ENCODE measurements around the gene TGM5. TPM values are rescaled to one million over a fixed set of nuclear protein-coding genes. Genes with fewer than 3 reads are reported as not detected.

Gene TGM5
- total and polyA plus RNA-seq, 2 experiments from 2014 or later, result not detected

DNA sequence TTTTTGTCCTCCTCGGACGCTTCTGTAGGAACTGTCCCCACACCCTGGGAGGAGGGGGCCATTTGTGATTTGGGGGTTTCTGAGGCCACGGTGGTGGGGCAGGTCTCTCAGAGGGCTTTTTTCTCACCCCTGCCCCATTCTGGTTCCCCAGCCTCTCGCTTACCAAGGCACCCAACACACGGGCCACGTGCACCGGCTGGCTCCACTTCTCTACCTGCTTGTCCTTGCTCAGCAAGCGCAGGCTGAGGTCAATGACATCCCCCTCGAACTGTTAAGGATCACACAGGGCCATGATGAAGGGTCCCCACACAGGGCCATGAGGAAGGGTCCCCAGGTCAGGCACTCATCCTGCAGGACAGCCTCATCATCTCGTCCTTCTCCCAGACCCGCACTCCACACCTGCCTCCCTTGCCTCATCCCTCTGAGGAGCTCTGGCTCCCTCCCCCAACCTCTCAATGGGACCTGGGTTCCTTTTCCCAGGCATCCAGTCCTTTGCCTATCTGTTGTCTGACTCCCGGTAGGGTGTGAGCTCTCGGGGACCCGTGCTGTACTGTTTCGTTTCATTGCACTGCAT lies 56.5 kb downstream of the TGM5 start:
- no peak for ATAC-seq
- peaks cover 14% of the 10 kb centered on the region for H3K27me3 Mint-ChIP-seq (ENCODE audit: insufficient read depth, low read depth, poor library complexity)
- no peak overlapping the region for H3K27ac Mint-ChIP-seq
- no peak for DNase-seq (ENCODE audit: low spot score)
- no peaks in the 10 kb centered on the region for H3K36me3 Mint-ChIP-seq (ENCODE audit: low read depth)
- H3K4me2 ChIP-seq, result no peak overlapping the region
- no peaks in the 10 kb centered on the region for H4K20me1 ChIP-seq (replicated peaks; ENCODE audit: insufficient read depth)
- H3K9me2 ChIP-seq (ENCODE audit: insufficient read depth), result no peaks in the 10 kb centered on the region
- no peaks in the 10 kb centered on the region for H3K9me3 Mint-ChIP-seq
- peak overlapping the region; percentile 59; the same call in 1 of the 2 replicates for H2AFZ ChIP-seq
- H3K36me3 ChIP-seq (ENCODE audit: insufficient read depth), result no peaks in the 10 kb centered on the region
- no peaks in the 10 kb centered on the region for H3F3A ChIP-seq (replicated peaks; ENCODE audit: low read depth)
- H3K27ac ChIP-seq (ENCODE audit: low read depth), result no peak overlapping the region
- H3K79me2 ChIP-seq (replicated peaks; ENCODE audit: insufficient read depth), result no peaks in the 10 kb centered on the region
- H3K27me3 ChIP-seq (ENCODE audit: insufficient read depth), result no peaks in the 10 kb centered on the region
- H3K4me3 ChIP-seq, result no peak overlapping the region
- TF ChIP-seq POLR2AphosphoS5 (IDR thresholded peaks at IDR 0.05; ENCODE audit: low read depth) (no peak), CREB1 (CRISPR knock-in tag; IDR thresholded peaks at IDR 0.05; ENCODE audit: low read depth) (no peak), ZNF331 (CRISPR knock-in tag; IDR thresholded peaks at IDR 0.05; ENCODE audit: low read depth) (no peak), EZH2 (IDR thresholded peaks at IDR 0.05; ENCODE audit: low read depth, unreplicated experiment) (no peak)
- TF ChIP-seq, protein P1, sequence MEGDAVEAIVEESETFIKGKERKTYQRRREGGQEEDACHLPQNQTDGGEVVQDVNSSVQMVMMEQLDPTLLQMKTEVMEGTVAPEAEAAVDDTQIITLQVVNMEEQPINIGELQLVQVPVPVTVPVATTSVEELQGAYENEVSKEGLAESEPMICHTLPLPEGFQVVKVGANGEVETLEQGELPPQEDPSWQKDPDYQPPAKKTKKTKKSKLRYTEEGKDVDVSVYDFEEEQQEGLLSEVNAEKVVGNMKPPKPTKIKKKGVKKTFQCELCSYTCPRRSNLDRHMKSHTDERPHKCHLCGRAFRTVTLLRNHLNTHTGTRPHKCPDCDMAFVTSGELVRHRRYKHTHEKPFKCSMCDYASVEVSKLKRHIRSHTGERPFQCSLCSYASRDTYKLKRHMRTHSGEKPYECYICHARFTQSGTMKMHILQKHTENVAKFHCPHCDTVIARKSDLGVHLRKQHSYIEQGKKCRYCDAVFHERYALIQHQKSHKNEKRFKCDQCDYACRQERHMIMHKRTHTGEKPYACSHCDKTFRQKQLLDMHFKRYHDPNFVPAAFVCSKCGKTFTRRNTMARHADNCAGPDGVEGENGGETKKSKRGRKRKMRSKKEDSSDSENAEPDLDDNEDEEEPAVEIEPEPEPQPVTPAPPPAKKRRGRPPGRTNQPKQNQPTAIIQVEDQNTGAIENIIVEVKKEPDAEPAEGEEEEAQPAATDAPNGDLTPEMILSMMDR (conservative IDR thresholded peaks at IDR 0.05; ENCODE audit: low read depth in 2 of 2), result no peak
- H3K4me3 Mint-ChIP-seq, result no peak overlapping the region
- H3K4me1 Mint-ChIP-seq, result peaks cover 12% of the 10 kb centered on the region; the same call in 2 of the 3 replicates
- H3K4me1 ChIP-seq (ENCODE audit: insufficient read depth), result no peaks in the 10 kb centered on the region

DNA sequence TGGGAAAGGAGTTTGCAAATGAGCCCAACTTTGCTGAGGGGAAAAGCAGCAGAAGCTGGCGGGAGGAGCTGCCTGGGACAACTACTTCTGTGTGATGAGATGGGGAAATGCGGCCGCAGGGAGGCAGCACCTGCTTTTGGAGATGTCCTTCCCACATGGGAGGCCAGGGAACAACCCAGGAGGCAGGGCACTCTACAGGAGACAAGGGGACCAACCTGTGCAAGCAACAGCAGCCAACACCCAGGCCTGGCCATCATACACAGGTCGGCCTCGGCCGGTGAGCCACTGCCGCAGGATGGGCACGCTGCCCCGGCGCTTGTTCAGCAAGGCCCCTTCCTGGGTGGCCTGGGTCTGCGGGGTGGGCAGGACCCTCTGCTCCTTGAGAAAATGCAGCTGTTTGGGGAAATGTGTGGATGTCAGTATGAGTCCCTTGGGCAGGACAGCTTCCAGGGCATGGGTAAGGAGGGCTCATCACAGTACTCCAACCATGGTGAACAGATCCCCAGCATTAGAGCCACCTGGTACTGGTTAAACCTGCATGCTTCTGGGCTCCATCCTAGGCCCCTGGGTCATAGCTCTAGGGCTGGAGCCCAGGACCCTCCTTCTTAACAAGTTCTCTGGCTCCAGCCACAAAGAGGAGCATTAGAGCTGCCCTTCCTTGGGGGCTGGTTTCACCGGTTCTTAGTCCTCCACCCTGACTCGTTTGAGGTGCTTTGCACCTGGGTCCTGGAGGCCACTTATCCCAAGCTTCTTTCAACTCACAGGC lies 57.5 kb downstream of the TGM5 start:
- DNase-seq (ENCODE audit: low spot score), result peak; percentile 71
- Histone ChIP-seq H4K20me1 (replicated peaks; ENCODE audit: insufficient read depth) (no peaks in the 10 kb centered on the region), H3K27me3 (ENCODE audit: insufficient read depth) (no peaks in the 10 kb centered on the region), H3K4me1 (ENCODE audit: insufficient read depth) (no peaks in the 10 kb centered on the region), H2AFZ (peak overlapping the region; percentile 95), H3K79me2 (replicated peaks; ENCODE audit: insufficient read depth) (no peaks in the 10 kb centered on the region), H3K27ac (ENCODE audit: low read depth) (no peak overlapping the region), H3F3A (replicated peaks; ENCODE audit: low read depth) (no peaks in the 10 kb centered on the region), H3K4me3 (no peak overlapping the region), H3K9me2 (ENCODE audit: insufficient read depth) (no peaks in the 10 kb centered on the region), H3K4me2 (0 out of 2 replicates have a peak overlapping the region, but pooled peaks have one; percentile 12), H3K36me3 (ENCODE audit: insufficient read depth) (no peaks in the 10 kb centered on the region)
- Mint-ChIP-seq H3K4me1 (peaks cover 15% of the 10 kb centered on the region), H3K27ac (no peak overlapping the region), H3K36me3 (ENCODE audit: low read depth) (no peaks in the 10 kb centered on the region), H3K9me3 (no peaks in the 10 kb centered on the region), H3K27me3 (ENCODE audit: insufficient read depth, low read depth, poor library complexity) (peaks cover 14% of the 10 kb centered on the region), H3K4me3 (no peak overlapping the region)
- TF ChIP-seq POLR2AphosphoS5 (IDR thresholded peaks at IDR 0.05; ENCODE audit: low read depth), result no peak
- TF ChIP-seq, protein P2, sequence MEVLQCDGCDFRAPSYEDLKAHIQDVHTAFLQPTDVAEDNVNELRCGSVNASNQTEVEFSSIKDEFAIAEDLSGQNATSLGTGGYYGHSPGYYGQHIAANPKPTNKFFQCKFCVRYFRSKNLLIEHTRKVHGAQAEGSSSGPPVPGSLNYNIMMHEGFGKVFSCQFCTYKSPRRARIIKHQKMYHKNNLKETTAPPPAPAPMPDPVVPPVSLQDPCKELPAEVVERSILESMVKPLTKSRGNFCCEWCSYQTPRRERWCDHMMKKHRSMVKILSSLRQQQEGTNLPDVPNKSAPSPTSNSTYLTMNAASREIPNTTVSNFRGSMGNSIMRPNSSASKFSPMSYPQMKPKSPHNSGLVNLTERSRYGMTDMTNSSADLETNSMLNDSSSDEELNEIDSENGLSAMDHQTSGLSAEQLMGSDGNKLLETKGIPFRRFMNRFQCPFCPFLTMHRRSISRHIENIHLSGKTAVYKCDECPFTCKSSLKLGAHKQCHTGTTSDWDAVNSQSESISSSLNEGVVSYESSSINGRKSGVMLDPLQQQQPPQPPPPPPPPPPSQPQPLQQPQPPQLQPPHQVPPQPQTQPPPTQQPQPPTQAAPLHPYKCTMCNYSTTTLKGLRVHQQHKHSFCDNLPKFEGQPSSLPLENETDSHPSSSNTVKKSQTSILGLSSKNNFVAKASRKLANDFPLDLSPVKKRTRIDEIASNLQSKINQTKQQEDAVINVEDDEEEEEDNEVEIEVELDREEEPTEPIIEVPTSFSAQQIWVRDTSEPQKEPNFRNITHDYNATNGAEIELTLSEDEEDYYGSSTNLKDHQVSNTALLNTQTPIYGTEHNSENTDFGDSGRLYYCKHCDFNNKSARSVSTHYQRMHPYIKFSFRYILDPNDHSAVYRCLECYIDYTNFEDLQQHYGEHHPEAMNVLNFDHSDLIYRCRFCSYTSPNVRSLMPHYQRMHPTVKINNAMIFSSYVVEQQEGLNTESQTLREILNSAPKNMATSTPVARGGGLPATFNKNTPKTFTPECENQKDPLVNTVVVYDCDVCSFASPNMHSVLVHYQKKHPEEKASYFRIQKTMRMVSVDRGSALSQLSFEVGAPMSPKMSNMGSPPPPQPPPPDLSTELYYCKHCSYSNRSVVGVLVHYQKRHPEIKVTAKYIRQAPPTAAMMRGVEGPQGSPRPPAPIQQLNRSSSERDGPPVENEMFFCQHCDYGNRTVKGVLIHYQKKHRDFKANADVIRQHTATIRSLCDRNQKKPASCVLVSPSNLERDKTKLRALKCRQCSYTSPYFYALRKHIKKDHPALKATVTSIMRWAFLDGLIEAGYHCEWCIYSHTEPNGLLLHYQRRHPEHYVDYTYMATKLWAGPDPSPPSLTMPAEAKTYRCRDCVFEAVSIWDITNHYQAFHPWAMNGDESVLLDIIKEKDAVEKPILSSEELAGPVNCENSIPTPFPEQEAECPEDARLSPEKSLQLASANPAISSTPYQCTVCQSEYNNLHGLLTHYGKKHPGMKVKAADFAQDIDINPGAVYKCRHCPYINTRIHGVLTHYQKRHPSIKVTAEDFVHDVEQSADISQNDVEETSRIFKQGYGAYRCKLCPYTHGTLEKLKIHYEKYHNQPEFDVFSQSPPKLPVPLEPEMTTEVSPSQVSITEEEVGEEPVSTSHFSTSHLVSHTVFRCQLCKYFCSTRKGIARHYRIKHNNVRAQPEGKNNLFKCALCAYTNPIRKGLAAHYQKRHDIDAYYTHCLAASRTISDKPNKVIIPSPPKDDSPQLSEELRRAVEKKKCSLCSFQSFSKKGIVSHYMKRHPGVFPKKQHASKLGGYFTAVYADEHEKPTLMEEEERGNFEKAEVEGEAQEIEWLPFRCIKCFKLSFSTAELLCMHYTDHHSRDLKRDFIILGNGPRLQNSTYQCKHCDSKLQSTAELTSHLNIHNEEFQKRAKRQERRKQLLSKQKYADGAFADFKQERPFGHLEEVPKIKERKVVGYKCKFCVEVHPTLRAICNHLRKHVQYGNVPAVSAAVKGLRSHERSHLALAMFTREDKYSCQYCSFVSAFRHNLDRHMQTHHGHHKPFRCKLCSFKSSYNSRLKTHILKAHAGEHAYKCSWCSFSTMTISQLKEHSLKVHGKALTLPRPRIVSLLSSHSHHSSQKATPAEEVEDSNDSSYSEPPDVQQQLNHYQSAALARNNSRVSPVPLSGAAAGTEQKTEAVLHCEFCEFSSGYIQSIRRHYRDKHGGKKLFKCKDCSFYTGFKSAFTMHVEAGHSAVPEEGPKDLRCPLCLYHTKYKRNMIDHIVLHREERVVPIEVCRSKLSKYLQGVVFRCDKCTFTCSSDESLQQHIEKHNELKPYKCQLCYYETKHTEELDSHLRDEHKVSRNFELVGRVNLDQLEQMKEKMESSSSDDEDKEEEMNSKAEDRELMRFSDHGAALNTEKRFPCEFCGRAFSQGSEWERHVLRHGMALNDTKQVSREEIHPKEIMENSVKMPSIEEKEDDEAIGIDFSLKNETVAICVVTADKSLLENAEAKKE (CRISPR knock-in tag; IDR thresholded peaks at IDR 0.05), result 0 out of 2 replicates have a peak, but pooled peaks have one; percentile 4
- TF ChIP-seq, protein P1 (conservative IDR thresholded peaks at IDR 0.05; ENCODE audit: low read depth in 2 of 2), result peak; percentile 48 to 78
- peak; percentile 84 for ATAC-seq
